ENCODE data around the gene GPR173.

The GPR173 gene

DNA sequence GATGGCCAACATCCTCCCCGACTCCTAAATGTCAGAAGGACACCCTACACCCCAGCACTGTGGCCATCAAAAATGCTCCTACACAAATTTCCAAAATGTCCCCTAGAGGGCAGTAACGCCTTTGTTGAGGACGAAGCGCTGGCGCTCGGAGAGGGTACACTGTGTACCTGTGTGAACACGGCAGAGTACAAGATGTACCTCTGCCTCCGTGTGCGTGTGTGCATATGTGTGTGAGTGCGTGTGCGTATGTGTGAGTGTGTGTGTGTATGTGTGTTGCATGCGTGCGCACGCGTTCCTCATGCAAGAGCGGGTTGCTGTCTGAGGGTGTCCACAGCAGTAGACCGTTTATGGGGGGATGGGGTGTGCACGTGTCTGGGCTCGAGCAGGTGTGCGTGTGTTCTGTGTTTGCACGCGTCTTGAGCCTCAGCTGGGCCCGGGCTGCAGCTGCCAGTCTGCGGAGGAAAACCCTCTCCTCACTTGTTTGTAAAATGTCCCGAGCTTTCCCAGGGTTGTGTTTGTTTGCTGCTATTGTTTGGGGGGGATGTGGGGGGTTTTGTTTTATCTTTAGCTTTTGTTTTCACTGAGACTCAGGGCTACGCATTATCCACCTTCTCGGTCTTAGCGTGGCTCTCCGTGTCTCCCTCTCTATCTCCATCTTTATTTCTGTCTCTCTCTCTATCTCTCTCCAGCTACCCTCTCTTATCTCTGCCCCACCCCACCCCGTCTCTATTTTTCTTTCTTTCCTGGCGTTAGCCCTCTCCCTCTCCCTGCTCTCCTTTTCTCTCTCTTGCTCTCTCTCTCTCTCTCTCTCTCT is 23.2 kb downstream of the GPR173 start:
- DNase-seq, result peak; percentile 85

DNA sequence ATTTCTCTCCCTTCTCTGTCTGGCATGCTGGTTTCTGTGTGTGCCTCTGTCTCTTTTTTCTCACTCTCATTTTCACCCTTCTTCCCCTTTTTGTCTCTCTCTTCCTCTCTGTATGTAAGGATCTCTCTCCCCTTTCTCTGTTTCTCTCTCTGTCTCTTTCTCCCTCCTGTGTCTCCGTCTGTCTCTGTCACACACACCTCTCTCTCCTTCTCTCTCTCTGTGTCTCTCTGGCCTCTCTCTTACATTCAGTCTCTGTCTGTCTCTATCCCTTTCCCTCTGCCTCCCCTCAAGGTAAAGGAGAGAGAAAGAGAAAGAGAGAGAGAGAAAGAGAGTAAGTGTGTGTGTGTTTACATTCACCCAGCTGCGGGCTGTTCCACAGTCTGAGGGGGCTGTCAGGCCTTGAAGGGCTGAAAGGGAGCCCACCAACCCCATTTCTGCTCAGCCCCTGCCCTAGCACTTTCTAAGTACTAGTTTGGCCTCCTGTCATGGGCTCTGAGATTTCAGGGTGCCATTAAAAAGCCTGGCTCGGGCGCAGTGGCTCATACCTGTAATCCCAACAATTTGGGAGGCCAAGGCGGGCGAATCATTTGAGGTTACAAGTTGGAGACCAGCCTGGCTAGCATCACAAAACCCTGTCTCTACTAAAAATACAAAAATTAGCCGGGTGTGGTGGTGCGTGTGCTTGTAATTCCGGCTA is 24.0 kb downstream of the GPR173 start:
- no peak for DNase-seq

DNA sequence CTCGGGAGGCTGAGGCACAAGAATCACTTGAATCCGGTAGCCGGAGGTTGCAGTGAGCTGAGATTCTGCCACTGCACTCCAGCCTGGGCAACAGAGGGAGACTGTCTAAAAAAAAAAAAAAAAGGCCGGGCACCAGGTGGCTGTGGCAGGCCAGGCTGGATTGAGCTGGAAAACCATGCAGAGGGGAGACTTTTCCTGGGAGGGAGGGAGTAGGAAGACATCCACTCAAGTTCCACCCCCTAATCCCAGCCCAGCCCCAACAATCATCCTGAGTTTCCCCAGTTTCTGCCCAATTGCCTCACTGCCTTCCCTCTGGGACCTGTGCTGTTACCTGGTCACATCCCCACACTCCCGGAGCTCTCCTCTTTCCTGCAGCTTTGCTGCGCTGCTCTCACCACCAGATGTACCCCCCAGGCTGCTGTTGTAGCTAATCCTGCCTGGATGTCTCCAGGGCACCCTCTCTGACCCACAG is 24.6 kb downstream of the GPR173 start:
- DNase-seq, result no peak

DNA sequence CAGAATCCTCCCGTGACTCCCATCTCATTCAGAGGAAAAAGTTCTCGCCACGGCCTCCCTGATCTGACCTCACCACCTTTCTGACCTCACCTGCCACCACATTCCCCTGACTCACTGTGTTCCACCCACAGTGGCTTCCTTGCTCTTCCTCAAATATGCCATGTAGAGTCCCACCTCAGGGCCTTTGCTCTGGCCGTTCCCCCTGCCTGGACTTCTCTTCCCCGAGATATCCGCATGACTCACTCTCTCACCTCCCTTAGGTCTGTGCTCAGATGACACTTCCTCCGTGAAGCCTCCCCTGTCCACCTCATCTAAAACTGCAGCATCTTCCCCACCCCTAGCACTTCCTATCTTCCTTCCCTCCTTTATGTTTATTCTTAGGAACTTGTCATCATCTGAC is 26.4 kb downstream of the GPR173 start:
- DNase-seq, result peak; percentile 26

DNA sequence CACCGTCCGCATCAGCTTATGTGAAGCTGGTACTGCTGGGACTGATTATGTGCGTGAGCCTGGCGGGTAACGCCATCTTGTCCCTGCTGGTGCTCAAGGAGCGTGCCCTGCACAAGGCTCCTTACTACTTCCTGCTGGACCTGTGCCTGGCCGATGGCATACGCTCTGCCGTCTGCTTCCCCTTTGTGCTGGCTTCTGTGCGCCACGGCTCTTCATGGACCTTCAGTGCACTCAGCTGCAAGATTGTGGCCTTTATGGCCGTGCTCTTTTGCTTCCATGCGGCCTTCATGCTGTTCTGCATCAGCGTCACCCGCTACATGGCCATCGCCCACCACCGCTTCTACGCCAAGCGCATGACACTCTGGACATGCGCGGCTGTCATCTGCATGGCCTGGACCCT is 28.1 kb downstream of the GPR173 start:
- no peak for DNase-seq

DNA sequence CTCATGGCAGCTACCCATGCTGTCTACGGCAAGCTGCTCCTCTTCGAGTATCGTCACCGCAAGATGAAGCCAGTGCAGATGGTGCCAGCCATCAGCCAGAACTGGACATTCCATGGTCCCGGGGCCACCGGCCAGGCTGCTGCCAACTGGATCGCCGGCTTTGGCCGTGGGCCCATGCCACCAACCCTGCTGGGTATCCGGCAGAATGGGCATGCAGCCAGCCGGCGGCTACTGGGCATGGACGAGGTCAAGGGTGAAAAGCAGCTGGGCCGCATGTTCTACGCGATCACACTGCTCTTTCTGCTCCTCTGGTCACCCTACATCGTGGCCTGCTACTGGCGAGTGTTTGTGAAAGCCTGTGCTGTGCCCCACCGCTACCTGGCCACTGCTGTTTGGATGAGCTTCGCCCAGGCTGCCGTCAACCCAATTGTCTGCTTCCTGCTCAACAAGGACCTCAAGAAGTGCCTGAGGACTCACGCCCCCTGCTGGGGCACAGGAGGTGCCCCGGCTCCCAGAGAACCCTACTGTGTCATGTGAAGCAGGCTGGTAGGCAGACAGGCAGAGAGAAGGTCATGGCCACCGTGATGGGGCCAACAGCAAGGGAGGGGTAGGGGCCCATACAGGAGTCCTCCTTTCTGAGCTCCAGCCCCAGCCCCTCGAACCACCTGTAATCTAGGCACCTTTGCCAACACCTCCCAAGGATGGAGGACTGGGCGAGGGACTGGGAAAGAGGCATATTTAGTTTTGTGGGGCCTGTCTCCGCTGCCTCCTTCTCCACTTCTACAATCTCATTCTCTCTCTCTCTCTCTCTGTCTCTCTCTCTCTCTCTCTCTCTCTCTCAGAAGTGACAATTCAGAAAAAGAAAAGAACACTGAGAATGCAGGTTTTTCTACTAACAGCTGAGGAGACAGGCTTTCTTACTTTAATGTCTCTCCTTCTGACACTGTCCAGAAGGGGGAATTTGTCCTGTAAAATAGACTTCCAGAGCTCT is 28.9 kb downstream of the GPR173 start:
- no peak for DNase-seq

DNA sequence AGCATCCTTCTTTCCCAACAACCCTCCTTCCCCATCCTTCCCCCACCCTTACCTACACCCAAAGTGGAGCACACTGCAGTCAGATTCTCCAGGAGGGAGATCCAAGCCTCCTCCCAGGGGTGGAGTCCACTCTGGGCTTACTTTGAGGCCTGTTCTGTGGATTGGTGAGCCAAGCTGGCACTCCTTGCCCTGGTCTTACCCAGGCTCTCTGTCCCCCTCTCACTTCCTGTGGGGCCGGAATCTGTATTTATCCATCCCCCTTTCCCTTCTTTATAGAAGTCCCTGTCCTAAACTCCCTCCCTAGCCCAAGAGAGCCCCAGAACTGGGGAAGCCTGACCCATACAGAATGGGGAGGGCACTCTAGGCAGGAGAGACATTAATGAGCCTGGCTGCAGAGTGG is 30.4 kb downstream of the GPR173 start:
- no peak for DNase-seq

DNA sequence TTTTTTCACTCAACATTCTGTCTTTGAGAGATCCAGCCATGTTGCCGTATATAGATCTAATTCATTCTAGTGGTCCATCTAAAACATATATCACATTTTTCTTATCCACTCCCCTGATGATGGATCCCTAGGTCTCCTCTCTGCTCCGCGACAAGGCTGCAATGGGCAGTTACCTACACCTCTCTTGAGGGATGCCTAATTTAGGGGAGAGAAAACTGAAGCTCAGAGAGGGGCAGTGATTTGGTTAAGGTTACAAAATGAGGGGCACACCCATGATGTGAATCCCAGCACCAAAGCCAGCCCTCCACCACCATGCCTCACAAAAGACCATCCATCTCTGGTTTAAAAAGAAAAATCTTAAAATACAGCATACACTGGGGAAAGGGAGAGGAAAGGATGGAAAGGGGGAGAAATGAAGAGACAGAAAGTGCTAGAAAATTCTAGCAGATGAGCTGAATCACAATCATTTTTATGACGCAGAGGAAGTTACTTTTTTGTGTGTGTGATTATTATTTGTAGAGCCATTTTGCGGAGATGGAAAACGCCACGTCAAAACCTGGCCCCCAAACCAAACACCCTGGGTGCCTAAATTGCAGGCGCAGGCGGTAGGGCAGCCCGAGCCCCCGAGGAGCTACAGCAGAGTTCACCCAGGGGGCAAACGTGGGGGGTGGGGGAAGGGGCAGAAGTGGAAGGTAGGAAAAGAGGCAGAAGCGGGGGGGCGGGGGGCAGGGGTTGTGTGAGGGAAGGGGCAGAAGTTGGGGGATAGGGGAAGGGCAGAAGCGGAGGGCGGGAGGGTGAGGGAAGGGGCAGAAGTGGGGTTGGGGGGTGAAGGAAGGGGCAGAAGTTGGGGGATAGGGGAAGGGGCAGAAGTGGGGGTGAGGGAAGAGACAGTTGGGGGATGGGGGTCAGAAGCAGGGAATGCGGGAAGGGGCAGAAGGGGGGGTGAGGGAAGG is 32.3 kb downstream of the GPR173 start:
- DNase-seq, result no peak

DNA sequence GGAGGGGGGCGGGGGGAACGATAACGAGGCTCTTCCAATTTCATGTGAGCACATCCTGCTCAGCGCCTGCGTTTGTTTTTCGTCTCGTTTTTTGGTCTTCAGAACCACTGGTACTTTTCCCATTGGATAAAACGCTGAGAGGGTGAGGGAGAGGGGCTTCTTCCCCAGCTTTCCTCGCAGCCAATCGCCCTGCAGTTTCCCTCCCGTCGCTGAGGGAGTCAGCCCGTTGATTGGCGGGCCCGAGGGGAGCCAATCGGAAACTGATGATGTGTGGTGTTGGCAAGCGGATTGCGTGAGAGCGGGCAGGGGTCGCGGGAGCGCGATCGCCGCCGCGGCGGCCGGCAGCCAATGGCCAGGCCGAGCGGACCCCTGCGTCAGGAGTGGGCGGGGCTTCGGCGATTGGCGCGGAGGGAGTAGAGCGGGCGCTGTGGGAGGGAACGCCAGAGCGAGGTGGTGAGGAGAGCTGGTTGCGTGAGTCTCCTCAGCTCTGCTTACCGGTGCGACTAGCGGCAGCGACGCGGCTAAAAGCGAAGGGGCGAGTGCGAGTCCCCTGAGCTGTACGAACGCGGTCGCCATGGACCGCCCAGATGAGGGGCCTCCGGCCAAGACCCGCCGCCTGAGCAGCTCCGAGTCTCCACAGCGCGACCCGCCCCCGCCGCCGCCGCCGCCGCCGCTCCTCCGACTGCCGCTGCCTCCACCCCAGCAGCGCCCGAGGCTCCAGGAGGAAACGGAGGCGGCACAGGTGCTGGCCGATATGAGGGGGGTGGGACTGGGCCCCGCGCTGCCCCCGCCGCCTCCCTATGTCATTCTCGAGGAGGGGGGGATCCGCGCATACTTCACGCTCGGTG is 33.6 kb downstream of the GPR173 start, which contains the start of gene TSPYL2:
Gene TSPYL2 (plus strand): TSS at position 443 of the 848 bp plus-strand sequence. CDS start 132 bp downstream, at position 575.
- DNase-seq, result peak; percentile 95

DNA sequence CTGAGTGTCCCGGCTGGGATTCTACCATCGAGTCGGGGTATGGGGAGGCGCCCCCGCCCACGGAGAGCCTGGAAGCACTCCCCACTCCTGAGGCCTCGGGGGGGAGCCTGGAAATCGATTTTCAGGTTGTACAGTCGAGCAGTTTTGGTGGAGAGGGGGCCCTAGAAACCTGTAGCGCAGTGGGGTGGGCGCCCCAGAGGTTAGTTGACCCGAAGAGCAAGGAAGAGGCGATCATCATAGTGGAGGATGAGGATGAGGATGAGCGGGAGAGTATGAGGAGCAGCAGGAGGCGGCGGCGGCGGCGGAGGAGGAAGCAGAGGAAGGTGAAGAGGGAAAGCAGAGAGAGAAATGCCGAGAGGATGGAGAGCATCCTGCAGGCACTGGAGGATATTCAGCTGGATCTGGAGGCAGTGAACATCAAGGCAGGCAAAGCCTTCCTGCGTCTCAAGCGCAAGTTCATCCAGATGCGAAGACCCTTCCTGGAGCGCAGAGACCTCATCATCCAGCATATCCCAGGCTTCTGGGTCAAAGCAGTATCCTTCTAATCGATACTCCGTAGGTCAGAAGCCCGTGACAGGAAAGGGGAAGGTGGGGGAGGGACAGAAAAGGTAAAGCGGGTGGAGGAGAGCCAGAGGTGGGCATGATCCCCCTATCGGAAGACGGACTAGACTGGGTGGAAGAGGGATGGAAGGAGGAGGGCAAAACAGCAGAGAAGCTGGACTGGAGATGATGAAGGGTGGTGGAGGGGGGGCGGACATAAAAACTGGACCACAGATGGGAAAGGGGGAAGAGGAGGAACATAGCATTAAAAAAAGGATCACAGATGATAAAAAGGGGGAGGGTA is 34.4 kb downstream of the GPR173 start:
- no peak for DNase-seq

DNA sequence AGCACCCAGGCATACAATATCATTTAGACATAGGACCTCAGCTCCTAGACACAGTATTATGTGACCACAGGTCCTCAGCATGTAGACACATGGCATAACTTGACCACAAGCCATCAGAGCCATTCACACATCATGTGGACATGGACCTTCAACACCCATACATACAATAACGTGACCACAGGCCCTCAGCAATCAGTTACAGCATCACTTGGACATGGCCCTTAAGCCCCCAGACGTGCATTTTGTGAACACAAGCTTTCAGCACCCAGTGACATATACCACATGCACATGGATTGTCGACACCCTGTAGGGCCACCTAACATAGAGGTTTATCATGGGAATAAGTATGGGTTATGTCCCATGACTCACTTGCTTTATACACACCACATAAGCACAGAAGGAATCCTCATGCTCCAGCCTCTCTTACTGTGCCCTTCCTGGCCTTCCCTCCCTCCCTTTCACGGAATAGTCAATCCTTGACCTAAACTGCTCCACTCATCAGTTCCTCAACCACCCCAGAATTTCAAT is 35.5 kb downstream of the GPR173 start:
- DNase-seq, result no peak

DNA sequence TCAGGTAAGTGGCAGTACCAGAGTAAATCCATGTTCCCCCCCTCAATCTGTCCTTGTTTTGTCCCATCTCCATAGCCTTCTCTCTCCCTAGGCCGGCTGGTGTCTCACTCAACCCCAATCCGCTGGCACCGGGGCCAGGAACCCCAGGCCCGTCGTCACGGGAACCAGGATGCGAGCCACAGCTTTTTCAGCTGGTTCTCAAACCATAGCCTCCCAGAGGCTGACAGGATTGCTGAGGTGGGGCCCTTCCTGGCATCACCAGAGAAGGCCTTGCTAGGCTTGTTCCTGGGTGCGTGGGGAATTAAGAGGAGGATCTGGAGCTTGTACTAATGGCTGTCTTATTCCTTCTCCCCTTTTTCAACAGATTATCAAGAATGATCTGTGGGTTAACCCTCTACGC is 36.3 kb downstream of the GPR173 start:
- DNase-seq, result no peak

DNA sequence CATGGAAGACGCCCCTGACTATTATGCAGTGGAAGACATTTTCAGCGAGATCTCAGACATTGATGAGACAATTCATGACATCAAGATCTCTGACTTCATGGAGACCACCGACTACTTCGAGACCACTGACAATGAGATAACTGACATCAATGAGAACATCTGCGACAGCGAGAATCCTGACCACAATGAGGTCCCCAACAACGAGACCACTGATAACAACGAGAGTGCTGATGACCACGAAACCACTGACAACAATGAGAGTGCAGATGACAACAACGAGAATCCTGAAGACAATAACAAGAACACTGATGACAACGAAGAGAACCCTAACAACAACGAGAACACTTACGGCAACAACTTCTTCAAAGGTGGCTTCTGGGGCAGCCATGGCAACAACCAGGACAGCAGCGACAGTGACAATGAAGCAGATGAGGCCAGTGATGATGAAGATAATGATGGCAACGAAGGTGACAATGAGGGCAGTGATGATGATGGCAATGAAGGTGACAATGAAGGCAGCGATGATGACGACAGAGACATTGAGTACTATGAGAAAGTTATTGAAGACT is 37.2 kb downstream of the GPR173 start:
- DNase-seq, result no peak

DNA sequence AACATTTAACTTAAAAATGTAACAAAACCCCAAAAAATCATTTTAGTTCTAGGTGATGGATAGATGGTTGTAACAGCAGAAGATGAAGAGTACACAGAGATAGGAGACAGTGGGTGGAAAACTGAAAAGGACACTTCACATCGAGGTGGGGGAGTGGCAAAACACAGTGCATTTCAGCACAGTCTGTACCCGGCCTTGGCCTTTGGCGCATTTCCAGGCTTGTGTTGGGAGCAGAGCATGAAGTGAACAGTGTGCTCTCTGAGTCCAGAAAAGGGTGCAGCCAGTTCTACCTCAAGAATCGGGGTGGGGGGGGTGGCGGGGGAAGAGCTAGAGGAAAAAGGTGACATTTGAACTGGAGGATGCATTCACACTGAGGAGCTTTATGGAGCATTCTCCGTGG is 37.9 kb downstream of the GPR173 start:
- DNase-seq, result no peak

DNA sequence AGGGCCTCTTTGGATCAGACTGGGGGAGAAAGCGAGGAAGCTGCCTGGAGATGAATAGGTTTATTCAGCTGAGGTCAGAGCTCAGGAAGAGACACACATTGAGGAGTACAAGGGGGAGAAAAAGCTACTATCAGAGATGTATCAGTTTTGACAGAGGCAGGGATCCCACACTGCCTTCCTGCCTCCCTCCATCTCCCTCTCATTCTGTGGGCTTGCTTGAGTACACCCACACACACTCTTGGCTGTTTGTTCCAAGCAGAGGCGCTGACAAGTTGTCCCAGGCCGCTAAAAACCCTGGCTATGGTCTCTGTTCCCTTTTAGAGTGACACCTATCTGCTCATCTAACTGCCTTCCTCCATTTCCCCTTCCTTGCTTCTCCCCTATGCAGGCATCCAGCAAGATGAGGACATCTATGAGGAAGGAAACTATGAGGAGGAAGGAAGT is 38.8 kb downstream of the GPR173 start:
- DNase-seq, result no peak

DNA sequence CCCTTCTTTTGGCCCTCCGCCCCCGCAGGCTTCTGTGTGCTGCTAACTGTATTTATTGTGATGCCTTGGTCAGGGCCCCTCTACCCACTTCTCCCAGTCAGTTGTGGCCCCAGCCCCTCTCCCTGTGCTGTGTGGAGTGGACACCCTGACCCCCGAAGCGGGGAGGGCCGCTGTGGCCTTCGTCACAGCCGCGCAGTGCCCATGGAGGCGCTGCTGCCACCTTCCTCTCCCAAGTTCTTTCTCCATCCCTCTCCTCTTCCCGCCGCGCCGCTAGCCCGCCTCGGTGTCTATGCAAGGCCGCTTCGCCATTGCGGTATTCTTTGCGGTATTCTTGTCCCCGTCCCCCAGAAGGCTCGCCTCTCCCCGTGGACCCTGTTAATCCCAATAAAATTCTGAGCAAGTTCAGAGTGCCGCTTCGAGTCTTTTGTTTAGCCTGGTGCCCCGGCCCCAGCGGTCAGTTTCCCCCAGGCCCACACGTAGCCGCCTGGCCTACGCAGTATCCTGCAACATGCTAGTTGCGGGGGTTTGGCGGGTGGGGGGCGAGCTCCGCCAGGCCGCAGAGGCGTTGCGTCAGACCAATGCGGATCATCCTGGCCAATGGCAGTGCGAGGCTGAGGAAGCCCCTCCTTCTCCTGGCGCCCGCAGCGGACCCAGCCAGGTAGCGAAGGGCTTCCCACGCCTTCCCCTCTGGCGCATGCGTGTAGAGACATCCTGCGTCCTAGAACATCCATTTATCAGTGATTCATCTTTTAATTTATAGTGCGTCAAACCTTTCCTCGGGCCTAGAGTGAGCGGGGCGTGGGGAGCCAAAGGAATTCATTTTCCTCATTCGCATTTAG is 39.8 kb downstream of the GPR173 start:
- peak; percentile 82 for DNase-seq

DNA sequence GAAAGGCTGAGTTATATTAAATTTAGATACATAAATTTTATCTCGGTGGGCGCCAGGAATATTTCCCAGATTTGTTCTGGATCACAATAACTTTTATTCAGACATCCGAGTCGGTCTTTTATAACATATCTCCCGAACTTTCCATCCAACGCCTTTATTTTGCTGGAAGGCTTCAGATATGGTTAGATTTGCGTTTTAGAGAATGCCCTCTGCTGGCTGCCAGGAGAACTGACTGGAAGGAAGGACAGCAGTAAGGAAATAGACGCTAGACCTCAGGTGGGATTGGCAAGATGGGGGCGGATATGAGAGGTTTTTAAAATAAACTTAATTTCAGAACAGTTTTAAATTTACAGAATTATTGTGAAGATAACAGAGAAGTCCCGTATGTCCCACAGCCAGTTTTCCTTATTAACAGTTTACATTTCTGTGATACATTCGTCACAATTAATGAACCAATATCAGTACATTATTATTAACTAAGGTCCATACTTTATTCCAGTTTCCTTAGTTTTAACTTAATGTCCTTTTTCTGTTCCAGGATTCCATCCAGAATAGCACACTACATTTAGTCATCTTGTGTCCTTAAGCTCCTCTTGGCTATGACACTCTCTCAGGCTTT is 40.7 kb downstream of the GPR173 start:
- DNase-seq, result peak; percentile 65

DNA sequence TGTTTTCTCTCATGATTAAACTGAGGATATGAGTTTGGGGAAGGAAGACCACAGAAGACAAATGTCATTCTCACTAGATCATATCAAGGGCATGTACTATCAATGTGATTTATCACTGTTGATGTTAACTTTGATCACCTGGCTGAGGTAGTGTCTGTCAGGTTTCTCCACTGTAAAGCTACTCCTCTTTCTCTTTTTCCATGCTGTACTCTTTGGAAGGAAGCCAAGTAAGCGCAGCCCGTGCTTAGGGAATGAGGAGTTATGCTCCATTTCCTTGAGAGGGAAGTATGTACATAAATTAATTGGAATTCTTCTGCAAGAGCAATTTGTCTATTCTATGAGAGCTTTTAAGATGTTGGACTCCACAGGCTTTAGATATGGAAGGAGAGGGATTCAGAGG is 41.3 kb downstream of the GPR173 start:
- no peak for DNase-seq
